Muscle of back (tissue), 11 donors: ENCODE data around the gene ADCK1. TPM values are rescaled to one million over a fixed set of nuclear protein-coding genes. Genes with fewer than 3 reads are reported as not detected.
"Not testable (repeated sequence)": the region's sequence is repeated elsewhere in the genome, so short reads cannot be mapped to it uniquely, and the experiment has no call there.

ENCODE experiments used
- DNase-seq, 3 donors: peaks; one replicate each; pipeline versions ENCODE4 v3.0.0 to v3.0.0-alpha.2; 2013
- polyA plus RNA-seq, 10 donors: library from polyadenylated mRNA; unstranded; fragments of 120-200 nt; gene quantifications; one replicate each; pipeline ENCODE4 v1.2.1, GENCODE V29; 2013; ENCODE audit not compliant: insufficient read length in 10 of 10

The ADCK1 gene
- polyA plus RNA-seq, 10 donors, result 4.7 to 9.1 (median 6.4) TPM

- DNase-seq, result no peak
Observed at GRCh38 chr14:77947372-77947771, 147.5 kb downstream of the ADCK1 start.

GRCh38 chr14:77950371-77951063 is 150.6 kb downstream of the ADCK1 start:
- DNase-seq, result no peak

- no peak for DNase-seq
Observed at GRCh38 chr14:77955816-77956484, 156.0 kb downstream of the ADCK1 start.

GRCh38 chr14:77959686-77960085 is 159.8 kb downstream of the ADCK1 start:
- not testable (repeated sequence) for DNase-seq

GRCh38 chr14:77961847-77962580 is 162.1 kb downstream of the ADCK1 start:
- no peak for DNase-seq

GRCh38 chr14:77962731-77963520 is 163.0 kb downstream of the ADCK1 start:
- no peak for DNase-seq

- no peak for DNase-seq
Observed at GRCh38 chr14:77964586-77964985, 164.7 kb downstream of the ADCK1 start.

- no peak for DNase-seq
Observed at GRCh38 chr14:77965050-77965449, 165.1 kb downstream of the ADCK1 start.

GRCh38 chr14:77965919-77966435 is 166.1 kb downstream of the ADCK1 start:
- DNase-seq, result peak in 1 of 3 donors; percentile 30

- DNase-seq, result no peak
Observed at GRCh38 chr14:77967110-77967509, 167.2 kb downstream of the ADCK1 start.

GRCh38 chr14:77970646-77971045 is 170.7 kb downstream of the ADCK1 start:
- no peak for DNase-seq

GRCh38 chr14:77973246-77973645 is 173.3 kb downstream of the ADCK1 start:
- DNase-seq, result no peak

GRCh38 chr14:77976591-77976990 is 176.7 kb downstream of the ADCK1 start:
- no peak for DNase-seq

GRCh38 chr14:77979171-77979570 is 179.3 kb downstream of the ADCK1 start:
- no peak for DNase-seq

GRCh38 chr14:77979666-77980351 is 179.9 kb downstream of the ADCK1 start:
- peak in 1 of 3 donors; percentile 21 for DNase-seq

- DNase-seq, result peak in 1 of 3 donors; percentile 12
Observed at GRCh38 chr14:77980475-77981321, 180.8 kb downstream of the ADCK1 start.
